Activated effector memory CD4-positive, alpha-beta T cell treated with Interleukin-2 at 50 U/mL for 16 hours (primary cell): ENCODE results near the gene DPF3.

ENCODE experiments used
- DNase-seq: peaks from one replicate; pipeline ENCODE4 v3.0.0-alpha.2; 2020

DPF3 gene

DNA sequence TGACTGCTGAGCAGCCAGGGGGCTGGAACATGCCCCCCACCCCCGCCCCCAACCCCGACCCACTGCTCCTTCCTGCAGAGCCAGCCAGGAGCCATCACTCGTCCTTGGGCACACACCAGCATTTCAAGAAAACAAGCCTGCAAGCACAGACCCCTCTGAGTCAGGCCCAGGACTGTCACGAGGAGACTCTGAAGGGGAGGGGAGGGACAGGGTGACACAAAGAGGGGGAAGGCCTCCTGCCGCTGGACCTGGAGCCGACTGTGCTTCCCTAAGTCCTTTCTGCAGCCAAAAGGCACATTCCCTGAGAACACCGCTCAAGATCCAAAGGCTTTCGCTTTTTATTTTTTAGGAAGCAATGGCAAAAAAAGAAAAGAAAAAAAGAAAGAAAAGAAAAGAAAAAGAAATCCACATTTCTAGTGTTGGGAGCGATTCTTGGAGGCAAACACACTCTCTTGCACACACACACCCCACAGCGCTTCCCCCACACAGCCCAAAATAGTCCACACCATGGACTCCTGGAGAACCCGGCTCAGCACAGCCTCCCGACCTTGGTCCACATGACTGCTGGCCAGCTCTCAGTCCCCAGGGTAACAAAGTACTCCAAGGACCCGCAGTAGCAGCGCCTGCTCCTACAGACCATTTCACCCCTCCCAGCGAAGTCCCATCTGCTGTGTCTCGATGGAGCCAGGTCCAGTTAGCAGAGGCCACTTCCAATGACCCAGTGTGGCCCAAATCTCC lies 101.7 kb downstream of the DPF3 start:
- DNase-seq = no peak

DNA sequence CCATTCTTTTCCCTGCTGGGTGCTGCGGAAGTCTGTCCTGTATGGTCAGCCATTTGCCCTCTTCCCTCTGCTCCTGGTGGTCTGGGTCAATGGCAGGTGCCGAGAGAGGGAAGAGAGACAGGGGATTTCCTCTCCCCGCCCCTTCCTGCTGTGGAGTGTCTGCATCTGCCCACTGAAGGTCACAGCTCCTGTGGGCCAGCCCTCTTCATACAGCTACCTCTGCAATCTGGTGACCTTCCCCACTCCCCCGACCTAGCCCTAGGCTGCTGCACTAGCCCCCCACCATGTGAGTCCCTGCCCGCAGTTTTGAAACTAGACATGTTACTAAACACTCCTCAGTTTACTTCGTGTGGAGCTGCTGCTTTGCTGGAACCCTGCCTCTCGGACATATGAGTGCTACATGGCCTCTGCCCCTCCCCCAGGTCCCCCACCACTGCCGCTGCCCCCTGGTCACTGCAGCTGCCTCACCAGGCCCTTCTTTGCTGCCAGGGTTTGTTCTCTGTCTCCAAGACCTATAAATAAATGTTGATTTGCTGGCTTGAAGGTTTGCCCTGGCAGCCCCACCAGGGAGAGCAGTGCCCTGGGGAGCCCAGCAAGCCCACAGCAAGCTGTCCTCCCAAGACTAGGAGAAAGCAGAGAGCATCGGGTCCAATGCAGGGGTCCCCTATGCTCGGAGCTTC lies 102.9 kb downstream of the DPF3 start:
- DNase-seq = no peak

DNA sequence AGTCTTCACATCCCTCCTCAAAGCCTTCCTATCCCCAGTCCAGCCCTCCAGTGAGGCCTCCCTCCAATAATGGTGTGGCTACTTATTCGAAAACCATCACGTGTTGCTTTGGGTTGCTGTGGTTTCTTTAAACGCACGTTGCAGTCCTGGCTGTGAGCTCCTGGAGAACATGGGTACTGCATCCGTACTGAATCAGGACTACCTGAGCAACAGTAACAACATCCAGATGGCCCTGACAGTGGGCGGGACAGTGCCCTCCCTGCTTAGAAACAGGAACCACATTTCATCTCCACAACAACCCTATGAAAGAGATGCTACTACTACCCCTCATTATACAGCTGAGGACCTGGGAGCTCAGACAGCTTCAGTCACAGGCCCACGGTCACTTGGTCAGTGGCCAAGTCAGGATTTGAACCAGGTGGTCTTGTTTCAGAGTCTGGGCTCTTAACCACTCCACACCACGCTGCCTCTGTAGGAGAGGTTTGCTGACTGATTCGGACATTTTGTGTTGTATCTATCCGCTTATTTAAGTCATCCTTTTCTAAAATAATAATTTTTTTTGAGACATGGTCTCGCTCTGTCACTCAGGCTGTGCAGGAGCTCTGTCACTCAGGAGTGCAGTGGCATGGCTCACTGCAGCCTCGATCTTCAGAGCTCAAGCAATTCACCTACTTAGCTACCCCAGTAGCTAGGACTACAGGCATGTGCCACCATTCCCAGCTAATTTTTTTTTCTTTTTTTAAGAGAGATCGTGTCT lies 104.8 kb downstream of the DPF3 start:
- DNase-seq = no peak

DNA sequence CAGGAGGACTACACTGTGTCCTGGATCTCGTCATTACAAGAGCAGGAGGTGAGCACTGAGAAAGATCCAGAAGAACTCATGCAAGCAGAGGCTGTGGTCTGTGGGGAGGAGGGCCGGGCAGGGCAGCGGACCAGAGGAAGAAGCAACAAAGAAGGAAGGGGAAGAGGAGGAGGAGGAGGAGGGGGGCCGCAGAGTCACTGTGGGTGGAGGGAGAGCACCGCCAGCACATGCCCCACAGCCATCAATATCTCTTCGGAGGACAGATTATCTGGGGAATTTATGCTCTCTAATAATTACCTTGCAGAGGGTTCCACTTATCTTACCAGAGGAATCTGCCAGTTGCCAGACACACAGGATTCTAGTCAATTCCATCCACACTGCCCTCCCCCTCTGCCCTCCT lies 105.6 kb downstream of the DPF3 start:
- DNase-seq = no peak

DNA sequence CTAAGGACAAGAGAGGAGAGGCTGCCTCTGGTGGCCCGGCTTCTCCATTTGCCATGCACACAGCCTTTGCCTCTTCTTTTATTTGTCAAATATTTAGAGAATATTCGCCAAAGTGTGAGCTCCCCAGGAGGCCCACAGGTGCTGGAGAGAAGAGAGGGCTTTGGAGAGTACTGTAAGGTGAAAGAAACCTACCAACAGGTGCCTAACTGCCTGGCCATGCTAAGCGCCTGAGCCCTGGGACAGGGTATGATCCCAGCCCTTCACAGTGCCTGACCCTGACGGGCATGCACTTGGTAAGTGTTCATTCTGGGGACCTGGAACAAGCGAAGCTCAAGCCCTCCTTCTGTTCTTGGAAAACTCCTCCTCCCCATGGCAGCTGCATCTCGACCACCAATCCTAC lies 106.1 kb downstream of the DPF3 start:
- DNase-seq = no peak

DNA sequence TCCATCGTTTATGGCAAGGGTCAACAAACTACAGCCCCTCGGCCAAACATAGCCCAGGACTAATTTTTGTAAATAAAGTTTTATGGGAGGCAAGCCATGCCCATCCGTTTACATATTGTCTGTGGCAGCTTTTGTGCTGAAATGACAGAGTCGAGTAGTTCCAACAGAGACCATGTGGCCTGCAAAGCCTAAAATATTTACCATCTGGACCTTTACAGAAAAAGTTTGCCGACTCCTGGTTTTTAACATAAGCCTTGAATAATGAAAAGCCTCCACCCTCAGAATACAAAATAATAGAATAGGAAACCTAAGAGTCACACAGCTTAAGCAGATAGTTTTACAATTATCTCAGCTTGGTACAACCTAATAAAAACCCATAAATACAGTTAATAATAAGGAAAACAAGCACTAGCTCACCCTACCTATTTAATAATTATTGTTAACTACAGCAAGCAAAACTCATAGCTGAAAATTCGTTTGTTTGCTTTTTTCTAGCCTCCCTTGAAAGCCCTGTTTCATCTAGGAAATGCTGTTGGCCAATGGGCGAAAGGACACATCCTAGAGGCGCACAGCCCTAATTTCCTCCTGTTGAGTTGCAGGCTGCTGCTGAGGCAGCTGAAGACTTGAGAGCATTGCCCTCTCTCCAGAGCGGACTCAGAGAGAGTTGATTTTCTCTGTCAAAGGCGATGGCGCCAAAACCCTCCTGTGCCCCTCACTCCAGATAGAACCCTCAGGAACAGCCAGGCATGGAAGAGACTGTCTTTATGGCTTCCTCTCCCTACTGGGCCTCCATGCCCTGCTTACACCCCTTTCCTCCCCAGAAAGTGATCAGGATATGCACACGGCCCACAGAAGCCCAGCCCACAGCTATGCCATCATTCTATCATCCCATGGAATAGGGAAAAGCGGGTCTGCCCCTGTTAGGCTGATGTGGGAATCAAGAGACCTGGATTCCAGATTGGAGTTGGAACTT lies 107.2 kb downstream of the DPF3 start:
- DNase-seq = no peak

DNA sequence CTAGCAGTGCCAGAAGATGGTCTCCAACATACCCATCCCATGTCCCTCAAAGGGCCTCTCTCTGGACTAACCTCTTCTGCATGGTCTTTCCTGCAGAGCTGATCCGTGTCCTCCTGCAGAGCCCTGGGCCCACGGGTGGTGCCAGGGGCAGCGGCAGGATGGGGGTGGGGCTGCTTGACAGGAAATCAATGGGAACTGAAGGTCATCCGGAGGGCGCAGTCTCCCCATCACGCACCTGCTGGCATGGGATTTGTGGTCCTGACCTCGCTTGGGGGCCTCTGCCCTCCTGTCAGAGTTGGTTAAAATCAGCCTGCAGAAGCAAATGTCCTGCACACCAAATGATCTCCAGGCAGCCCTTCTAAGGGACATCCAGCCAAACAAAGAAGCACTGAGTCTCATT lies 110.2 kb downstream of the DPF3 start:
- no peak for DNase-seq

DNA sequence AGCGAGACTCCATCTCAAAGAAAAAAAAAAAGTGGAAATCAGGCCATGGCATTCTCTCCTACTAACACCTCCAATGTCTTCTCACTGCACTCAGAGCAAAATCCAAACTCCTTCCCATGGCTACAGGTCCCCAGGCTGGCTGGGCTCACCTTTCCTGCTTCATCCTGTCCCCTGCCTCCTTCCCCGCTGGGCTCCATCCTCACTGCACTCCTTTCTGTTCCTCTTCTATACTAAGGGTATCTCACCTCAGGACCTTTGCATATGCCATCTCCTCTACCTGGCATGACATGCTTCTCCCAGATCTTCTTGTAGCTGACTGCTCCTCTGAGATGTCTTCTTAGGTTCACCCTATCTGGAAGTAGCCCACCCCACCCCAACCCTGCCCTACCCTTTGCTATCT lies 111.1 kb downstream of the DPF3 start:
- no peak for DNase-seq

DNA sequence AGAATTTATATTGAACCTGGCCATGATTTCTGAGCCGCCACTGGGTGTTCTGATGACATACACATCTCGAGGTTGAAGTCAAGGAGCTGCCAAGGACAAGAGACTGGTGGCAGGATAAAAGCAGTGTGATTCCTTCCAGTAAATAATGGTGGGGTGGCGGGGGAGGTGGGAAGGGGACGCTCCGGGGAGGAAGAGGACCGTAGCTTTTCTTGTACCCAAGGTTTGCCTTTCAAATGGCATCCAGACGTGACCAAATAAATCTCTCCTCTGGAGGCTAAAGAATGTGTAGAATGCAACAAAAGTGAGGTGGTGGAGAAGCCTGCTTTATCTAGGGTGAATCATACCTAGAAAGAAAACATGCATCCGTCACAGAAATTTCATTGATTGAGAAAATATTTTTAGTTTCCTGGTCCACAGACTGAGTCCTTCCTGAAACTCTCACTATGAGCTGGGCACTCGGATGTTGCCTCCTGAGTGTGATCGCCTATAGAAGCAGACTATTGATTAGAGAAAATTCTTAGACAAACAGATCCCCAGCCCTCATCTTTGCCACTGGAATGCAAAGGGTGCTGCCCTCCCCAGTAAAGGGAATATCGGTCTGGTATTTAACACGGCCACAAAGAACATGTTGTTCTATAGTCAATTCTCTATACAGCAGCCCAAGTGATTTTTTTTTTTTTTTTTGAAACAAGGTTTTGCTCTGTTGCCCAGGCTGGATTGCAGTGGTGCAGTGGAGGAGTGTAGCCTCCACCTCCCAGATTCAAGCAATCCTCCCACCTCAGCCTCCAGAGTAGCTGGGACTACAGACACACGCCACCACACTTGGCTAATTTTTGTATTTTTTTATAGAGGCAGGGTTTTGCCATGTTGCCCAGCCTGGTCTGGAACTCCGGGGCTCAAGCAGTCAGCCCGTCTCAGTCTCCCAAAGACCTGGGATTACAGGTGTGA lies 112.1 kb downstream of the DPF3 start:
- DNase-seq = no peak

DNA sequence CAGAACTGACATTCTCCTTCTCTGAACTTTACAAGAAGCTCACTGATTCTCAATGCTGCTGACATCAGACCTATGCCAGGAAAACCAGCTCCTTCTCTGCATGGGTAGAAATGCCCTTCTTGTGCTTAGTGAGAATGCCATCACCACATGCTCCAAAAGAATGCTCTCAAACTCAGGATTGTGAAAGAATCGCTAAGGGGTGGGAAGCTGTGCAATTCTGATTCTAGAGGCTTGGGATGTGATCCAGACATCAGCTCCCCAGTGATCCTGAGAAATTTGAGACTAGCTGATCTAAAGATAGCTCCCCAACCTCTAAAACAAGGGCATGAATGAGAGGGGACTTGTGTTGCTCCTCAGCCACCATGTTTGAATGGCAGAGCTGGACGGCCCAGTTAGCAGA lies 113.2 kb downstream of the DPF3 start:
- DNase-seq = no peak

DNA sequence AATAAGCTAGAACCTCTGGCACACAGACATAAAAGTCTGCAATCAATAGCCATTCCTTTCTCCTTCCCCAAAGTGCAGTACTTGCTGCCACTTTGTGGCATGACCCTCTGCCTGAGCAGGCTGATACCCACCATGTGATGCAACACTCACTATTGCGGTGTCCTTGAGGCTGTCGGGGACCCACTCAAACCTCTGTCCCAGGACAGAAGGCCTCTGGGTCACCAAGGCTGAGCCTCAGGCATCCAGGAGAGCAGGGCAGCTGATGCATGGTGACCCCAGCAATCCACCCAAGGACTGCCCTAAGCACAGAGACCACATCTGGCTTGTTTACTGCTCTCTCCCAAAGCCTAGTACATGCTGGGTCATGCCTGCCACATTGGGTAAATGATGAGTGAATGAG lies 114.2 kb downstream of the DPF3 start:
- no peak for DNase-seq

DNA sequence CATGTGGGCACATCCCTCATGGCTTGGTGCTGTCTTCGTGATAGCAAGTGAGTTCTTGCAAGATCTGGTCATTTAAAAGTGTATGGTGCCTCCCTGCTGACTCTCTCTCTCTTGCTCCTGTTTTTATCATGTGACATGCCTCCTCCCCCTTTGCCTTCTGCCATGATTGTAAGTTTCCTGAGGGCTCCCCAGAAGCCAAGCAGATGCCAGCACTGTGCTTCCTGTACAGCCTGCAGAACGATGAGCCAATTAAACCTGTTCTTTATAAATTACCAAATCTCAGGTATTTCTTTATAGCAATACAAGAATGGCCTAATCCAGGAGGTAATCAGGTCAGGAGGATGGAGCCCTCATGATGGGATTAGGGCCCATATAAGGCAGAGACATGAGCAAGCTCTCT lies 116.3 kb downstream of the DPF3 start:
- no peak for DNase-seq

DNA sequence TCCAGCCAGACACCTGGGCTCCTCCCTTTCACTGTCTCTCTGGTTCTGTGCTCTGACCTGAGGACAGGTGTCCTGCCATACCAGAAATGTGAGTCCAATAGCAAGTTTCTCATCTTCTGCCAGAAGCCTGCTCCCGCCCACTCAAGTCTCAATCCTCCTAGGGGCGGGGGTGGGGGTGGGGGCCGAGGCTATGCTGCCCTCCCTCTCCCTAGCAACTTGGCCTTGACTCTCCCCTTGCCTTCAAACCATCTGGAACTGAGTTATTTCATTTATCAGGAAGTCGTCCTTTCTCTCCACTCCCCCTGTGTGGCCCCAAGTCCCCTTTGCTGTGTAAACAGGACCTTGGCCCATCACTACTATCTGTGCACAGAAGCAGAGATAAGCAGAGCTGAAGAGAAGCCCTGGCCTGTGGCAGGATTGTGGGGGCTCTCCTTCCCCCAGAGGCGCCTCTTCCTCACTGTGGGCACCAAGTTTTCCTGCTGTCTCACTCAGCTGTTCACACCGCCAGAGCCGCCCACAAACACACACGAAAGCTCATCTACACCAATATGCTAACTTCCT lies 117.1 kb downstream of the DPF3 start:
- DNase-seq = no peak

DNA sequence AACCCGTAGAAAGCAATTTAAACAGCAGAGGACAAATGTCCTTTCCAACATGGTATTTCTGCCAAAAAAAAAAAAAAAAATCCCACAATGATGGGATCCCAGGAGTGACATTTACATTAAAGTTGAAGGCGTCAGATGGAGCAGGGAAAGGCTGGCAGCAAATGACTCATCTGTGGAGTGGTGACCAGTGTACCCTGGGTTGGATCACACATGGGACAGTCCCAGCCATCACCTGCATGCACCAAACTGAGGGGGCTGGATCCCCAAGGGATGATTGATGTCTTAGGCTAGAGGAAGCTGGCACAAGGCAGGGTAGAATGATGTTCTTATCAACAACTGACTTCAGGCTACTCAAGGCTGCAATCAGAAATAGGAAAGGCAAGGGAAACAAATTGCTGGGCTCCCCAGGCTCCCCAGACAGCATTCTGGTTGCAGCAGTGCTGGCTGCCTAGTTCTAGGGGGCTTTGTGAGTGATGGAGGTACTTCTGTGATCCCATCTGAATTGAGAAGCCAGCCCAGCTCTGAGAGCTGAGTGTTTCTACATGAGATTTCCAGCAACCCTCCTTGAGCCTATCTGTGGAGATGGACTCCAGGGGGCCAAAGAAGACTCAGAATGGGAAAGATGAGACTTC lies 117.9 kb downstream of the DPF3 start:
- DNase-seq = no peak

DNA sequence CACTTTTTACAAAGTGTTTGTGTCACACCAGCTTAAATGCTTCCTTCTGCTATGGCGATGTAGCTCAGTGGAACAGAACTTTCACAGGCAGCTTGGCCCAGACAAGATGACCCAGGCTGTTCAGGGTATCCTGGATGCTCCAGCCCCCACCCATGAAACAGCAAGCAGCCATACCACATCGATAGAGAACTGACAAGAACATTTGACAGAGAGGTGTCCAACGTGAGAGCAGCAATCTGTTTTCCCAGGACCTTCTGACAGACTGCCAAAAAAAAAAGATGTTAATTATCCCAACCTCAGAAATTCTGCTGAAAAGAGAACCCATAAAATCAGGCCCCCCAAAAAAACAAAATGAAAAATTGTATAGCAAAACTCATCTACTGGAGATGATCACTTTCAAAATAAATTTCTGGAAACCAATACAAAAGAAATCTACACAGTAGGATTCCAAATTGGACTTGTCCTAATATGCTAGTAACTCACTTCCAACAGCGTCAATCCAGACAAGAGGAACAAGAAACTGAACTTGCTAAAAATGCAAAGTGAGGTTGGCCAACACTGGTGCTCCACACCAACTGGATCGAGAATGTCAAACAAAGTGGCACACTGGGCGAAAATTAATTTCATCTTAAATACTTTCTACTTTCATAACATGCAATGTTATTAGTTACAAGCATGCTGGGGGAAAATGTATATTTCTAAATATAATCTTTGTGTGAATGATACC lies 118.8 kb downstream of the DPF3 start:
- no peak for DNase-seq

DNA sequence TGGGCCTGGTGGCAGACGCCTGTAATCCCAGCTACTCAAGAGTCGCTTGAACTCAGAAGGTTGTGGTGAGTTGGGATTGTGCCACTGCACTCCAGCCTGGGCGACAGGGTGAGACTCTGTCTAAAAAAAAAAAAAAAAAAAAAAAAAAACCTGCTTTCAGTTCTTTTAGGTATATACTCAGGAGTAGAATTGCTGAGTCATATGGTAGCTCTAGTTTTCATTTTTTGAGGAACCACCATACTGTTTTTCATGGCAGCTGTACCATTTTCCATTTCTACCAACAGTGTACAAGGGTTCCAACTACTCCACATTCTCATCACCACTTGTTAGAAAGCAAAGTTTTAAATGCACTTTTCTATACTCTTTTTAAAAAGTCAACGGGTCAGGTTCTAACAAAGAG lies 119.8 kb downstream of the DPF3 start:
- DNase-seq = no peak

DNA sequence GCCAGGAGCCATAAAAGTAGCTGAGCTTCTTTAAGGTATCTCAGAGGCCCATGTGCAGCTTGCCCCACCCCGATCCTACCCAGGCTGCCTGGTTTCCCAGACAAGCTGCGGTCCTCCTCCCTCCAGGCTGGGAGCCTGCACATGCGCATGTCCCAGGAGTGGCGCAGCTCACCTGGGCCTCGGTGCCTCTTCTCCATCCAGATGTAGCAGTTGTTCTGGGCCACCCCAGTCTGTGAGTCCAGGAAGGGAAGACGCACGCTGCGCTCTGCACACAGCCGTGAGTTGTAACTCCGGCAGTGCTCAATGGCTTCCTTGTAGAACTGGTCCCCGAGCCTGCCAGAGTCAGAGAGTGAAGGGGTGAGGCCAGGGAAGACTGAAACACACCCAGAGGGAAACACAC lies 122.3 kb downstream of the DPF3 start:
- DNase-seq = no peak

DNA sequence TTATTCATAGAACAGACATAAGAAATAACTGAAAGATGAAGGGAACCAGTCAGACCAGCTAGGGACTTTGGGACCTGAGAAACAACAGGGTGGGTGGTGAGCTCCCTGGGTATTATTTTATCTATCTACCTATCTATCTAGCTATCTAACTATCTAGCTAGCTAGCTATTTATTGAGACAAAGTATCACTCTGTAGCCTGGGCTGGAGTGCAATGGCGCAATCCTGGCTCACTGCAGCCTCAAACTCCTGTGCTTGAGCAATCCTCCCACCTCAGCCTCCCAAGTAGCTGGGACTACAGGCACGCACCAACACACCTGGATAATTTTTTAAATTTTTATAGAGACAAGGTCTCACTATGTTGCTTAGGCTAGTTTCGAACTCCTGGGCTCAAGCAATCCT lies 127.6 kb downstream of the DPF3 start:
- no peak for DNase-seq

DNA sequence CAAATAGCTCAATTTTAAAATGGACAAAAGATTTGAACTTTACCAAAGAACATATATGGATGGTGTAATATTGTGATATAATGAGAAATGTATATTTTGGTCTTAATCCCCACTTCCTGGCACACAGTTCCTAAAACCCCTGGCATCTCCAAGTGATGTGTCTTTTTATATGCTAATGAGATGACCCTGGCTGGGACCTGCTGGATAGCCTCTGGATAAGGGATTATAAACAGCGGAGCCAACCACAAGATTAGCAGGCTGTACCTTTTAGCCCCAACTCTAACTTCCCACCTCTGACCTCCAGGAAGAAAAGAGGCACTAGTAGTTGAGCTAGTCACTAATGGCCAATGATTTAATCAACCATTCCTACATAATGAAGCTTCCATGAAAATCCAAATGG lies 130.0 kb downstream of the DPF3 start:
- no peak for DNase-seq

DNA sequence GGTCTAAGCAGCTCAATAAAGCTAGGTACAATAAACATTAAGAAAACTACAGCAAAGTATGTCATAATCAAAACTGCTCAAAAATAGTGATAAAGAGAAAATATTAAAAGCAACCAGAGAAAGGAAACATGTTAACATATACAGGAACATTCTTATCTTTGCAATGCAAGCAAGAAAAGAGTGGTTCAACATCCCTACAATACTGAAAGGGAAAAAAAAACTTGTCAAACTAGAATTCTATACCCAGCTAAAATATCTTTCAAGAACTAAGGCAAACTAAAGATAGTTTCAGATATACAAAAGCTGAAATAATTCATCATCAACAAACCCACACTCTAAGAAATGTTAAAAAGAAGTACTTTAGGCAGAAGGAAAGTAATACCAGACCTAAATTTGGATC lies 134.2 kb downstream of the DPF3 start:
- DNase-seq = no peak
